ENCODE measurements around the gene ICAM2.
A peak's percentile ranks its signal among the peaks of the same experiment; 100 is the strongest.
"Not testable (repeated sequence)": the region's sequence is repeated elsewhere in the genome, so short reads cannot be mapped to it uniquely, and the experiment has no call there.

The ICAM2 gene

GRCh38 chr17:64024781-64025731 is 4.6 kb upstream of the ICAM2 start:
- no peak overlapping the region for H2BK12ac ChIP-seq (ENCODE audit: low read length)
- H3K4ac ChIP-seq (ENCODE audit: low read depth, low read length), result no peak overlapping the region
- H2BK120ac ChIP-seq (ENCODE audit: insufficient read depth, low read length, poor library complexity), result no peak overlapping the region
- no peaks in the 10 kb centered on the region for H3K27me3 ChIP-seq (ENCODE audit: insufficient read depth, low read length)
- no peak overlapping the region for H3K4me3 ChIP-seq (ENCODE audit: low read depth, low read length)
- no peaks in the 10 kb centered on the region for H3K36me3 ChIP-seq (ENCODE audit: control insufficient read depth in 1 of 2, insufficient read depth in 2 of 2, low read length in 2 of 2)
- no peak overlapping the region for H3K14ac ChIP-seq (ENCODE audit: low read length)
- no peak overlapping the region for H2AK5ac ChIP-seq (ENCODE audit: low read length)
- no peak overlapping the region for H4K12ac ChIP-seq (ENCODE audit: low read depth, low read length)
- no peak overlapping the region for H3K9ac ChIP-seq (ENCODE audit: low read length)
- H4K8ac ChIP-seq (ENCODE audit: low read depth, low read length), result no peak overlapping the region
- no CpG with 5 or more reads among the region's 19 CpGs for WGBS (ENCODE audit: extremely low coverage, insufficient coverage, insufficient read length)
- H3K4me2 ChIP-seq (ENCODE audit: low read length), result no peak overlapping the region
- H3K4me1 ChIP-seq (ENCODE audit: control insufficient read depth in 1 of 2, insufficient read depth in 2 of 2, low read length in 2 of 2), result no peaks in the 10 kb centered on the region
- H3K79me1 ChIP-seq (ENCODE audit: low read length), result no peaks in the 10 kb centered on the region
- no peak overlapping the region for H3K18ac ChIP-seq (ENCODE audit: low read length)
- H3K9me3 ChIP-seq (ENCODE audit: insufficient read depth, low read depth, low read length), result peaks cover 1% of the 10 kb centered on the region
- no peak overlapping the region for H3K23ac ChIP-seq (ENCODE audit: low read length)
- H4K91ac ChIP-seq (ENCODE audit: low read depth, low read length), result no peak overlapping the region
- H2BK5ac ChIP-seq (ENCODE audit: low read depth, low read length, poor library complexity), result no peak overlapping the region
- H2AFZ ChIP-seq (ENCODE audit: insufficient read depth, low read length, poor library complexity), result no peak overlapping the region
- H3K27ac ChIP-seq (ENCODE audit: low read depth, low read length), result no peak overlapping the region
- DNase-seq, result peak; percentile 52 to 82
- H3K79me2 ChIP-seq (ENCODE audit: control insufficient read depth, insufficient read depth, low read length, poor library complexity), result no peaks in the 10 kb centered on the region

GRCh38 chr17:64024215-64024654 is 3.8 kb upstream of the ICAM2 start:
- Histone ChIP-seq H4K12ac (ENCODE audit: low read depth, low read length) (no peak overlapping the region), H2BK12ac (ENCODE audit: low read length) (no peak overlapping the region), H2AK5ac (ENCODE audit: low read length) (no peak overlapping the region), H2AFZ (ENCODE audit: insufficient read depth, low read length, poor library complexity) (no peak overlapping the region), H3K18ac (ENCODE audit: low read length) (no peak overlapping the region), H3K4me1 (ENCODE audit: control insufficient read depth in 1 of 2, insufficient read depth in 2 of 2, low read length in 2 of 2) (no peaks in the 10 kb centered on the region), H3K4me2 (ENCODE audit: low read length) (no peak overlapping the region), H3K4me3 (ENCODE audit: low read depth, low read length) (no peak overlapping the region), H3K79me1 (ENCODE audit: low read length) (no peaks in the 10 kb centered on the region), H4K91ac (ENCODE audit: low read depth, low read length) (no peak overlapping the region), H3K79me2 (ENCODE audit: control insufficient read depth, insufficient read depth, low read length, poor library complexity) (no peaks in the 10 kb centered on the region), H3K27ac (ENCODE audit: low read depth, low read length) (no peak overlapping the region), H3K23ac (ENCODE audit: low read length) (no peak overlapping the region), H3K27me3 (ENCODE audit: insufficient read depth, low read length) (no peaks in the 10 kb centered on the region), H3K4ac (ENCODE audit: low read depth, low read length) (no peak overlapping the region), H3K14ac (ENCODE audit: low read length) (no peak overlapping the region), H3K36me3 (ENCODE audit: control insufficient read depth in 1 of 2, insufficient read depth in 2 of 2, low read length in 2 of 2) (no peaks in the 10 kb centered on the region), H2BK120ac (ENCODE audit: insufficient read depth, low read length, poor library complexity) (no peak overlapping the region), H2BK5ac (ENCODE audit: low read depth, low read length, poor library complexity) (no peak overlapping the region), H3K9ac (ENCODE audit: low read length) (no peak overlapping the region), H4K8ac (ENCODE audit: low read depth, low read length) (no peak overlapping the region), H3K9me3 (ENCODE audit: insufficient read depth, low read depth, low read length) (peaks cover 1% of the 10 kb centered on the region)
- peak; percentile 38 to 70 for DNase-seq
- WGBS (ENCODE audit: extremely low coverage, insufficient coverage, insufficient read length), result no CpG with 5 or more reads among the region's 8 CpGs

GRCh38 chr17:64022611-64023063 is 2.2 kb upstream of the ICAM2 start:
- no peak overlapping the region for H2AK5ac ChIP-seq (ENCODE audit: low read length)
- H3K4me2 ChIP-seq (ENCODE audit: low read length), result no peak overlapping the region
- no peak overlapping the region for H2BK120ac ChIP-seq (ENCODE audit: insufficient read depth, low read length, poor library complexity)
- H3K9me3 ChIP-seq (ENCODE audit: insufficient read depth, low read depth, low read length), result peaks cover 1% of the 10 kb centered on the region
- H2AFZ ChIP-seq (ENCODE audit: insufficient read depth, low read length, poor library complexity), result no peak overlapping the region
- no peaks in the 10 kb centered on the region for H3K4me1 ChIP-seq (ENCODE audit: control insufficient read depth in 1 of 2, insufficient read depth in 2 of 2, low read length in 2 of 2)
- no peak overlapping the region for H3K4ac ChIP-seq (ENCODE audit: low read depth, low read length)
- no peak for DNase-seq
- H2BK12ac ChIP-seq (ENCODE audit: low read length), result no peak overlapping the region
- no peak overlapping the region for H4K12ac ChIP-seq (ENCODE audit: low read depth, low read length)
- no peak overlapping the region for H3K23ac ChIP-seq (ENCODE audit: low read length)
- H3K27ac ChIP-seq (ENCODE audit: low read depth, low read length), result no peak overlapping the region
- H3K79me1 ChIP-seq (ENCODE audit: low read length), result no peaks in the 10 kb centered on the region
- no peak overlapping the region for H2BK5ac ChIP-seq (ENCODE audit: low read depth, low read length, poor library complexity)
- H3K4me3 ChIP-seq (ENCODE audit: low read depth, low read length), result no peak overlapping the region
- H4K8ac ChIP-seq (ENCODE audit: low read depth, low read length), result no peak overlapping the region
- no peaks in the 10 kb centered on the region for H3K27me3 ChIP-seq (ENCODE audit: insufficient read depth, low read length)
- H3K9ac ChIP-seq (ENCODE audit: low read length), result no peak overlapping the region
- no peaks in the 10 kb centered on the region for H3K79me2 ChIP-seq (ENCODE audit: control insufficient read depth, insufficient read depth, low read length, poor library complexity)
- H3K36me3 ChIP-seq (ENCODE audit: control insufficient read depth in 1 of 2, insufficient read depth in 2 of 2, low read length in 2 of 2), result no peaks in the 10 kb centered on the region
- WGBS (ENCODE audit: extremely low coverage, insufficient coverage, insufficient read length), result no CpG with 5 or more reads among the region's 5 CpGs
- H4K91ac ChIP-seq (ENCODE audit: low read depth, low read length), result no peak overlapping the region
- no peak overlapping the region for H3K18ac ChIP-seq (ENCODE audit: low read length)
- H3K14ac ChIP-seq (ENCODE audit: low read length), result no peak overlapping the region

- not testable (repeated sequence) for H3K27me3 ChIP-seq (ENCODE audit: insufficient read depth, low read length); H3K79me1 ChIP-seq (ENCODE audit: low read length); H4K8ac ChIP-seq (ENCODE audit: low read depth, low read length); H3K27ac ChIP-seq (ENCODE audit: low read depth, low read length); H4K91ac ChIP-seq (ENCODE audit: low read depth, low read length); H2AFZ ChIP-seq (ENCODE audit: insufficient read depth, low read length, poor library complexity); H2BK120ac ChIP-seq (ENCODE audit: insufficient read depth, low read length, poor library complexity); H3K4ac ChIP-seq (ENCODE audit: low read depth, low read length); H3K79me2 ChIP-seq (ENCODE audit: control insufficient read depth, insufficient read depth, low read length, poor library complexity); H3K4me2 ChIP-seq (ENCODE audit: low read length); H3K4me1 ChIP-seq (ENCODE audit: control insufficient read depth in 1 of 2, insufficient read depth in 2 of 2, low read length in 2 of 2); H3K18ac ChIP-seq (ENCODE audit: low read length); DNase-seq; H3K36me3 ChIP-seq (ENCODE audit: control insufficient read depth in 1 of 2, insufficient read depth in 2 of 2, low read length in 2 of 2); H2AK5ac ChIP-seq (ENCODE audit: low read length); H2BK5ac ChIP-seq (ENCODE audit: low read depth, low read length, poor library complexity); H3K23ac ChIP-seq (ENCODE audit: low read length); H3K9me3 ChIP-seq (ENCODE audit: insufficient read depth, low read depth, low read length); H2BK12ac ChIP-seq (ENCODE audit: low read length); H3K14ac ChIP-seq (ENCODE audit: low read length); H3K4me3 ChIP-seq (ENCODE audit: low read depth, low read length); H4K12ac ChIP-seq (ENCODE audit: low read depth, low read length); H3K9ac ChIP-seq (ENCODE audit: low read length)
- WGBS (ENCODE audit: extremely low coverage, insufficient coverage, insufficient read length), result no CpG with 5 or more reads among the region's 9 CpGs
These were observed 877 bp downstream of the ICAM2 start for GRCh38 chr17:64019551-64019961.

Measured in trophoblast cell (in vitro differentiated cells and primary cell).